ENCODE results near the gene PLCB1.

PLCB1 gene

DNA sequence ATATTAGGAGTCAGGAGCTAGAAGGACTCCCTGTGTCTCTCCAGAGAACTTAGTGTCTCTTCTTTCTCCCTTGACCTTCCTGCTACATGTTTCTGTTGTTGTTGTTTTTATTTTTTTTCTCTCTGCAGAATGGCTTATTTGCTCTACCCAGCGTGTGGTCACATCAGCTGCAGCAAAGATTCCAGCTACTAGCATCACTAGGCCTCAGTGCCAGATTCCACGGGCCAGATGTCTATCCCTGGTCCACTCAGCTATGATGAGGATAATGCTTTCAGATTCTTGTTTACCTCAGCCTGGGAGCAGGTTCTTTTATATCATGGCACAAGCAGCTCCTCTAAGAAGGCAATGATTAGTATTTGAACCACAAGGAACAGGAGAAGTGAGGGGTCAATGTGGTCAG is 110.0 kb downstream of the PLCB1 start:
- DNase-seq (ENCODE audit: extremely low read depth in 1 of 2, low read depth in 1 of 2): no peak

GRCh38 chr20:8242827-8243724 is 111.0 kb downstream of the PLCB1 start:
- no peak for DNase-seq (ENCODE audit: extremely low read depth in 1 of 2, low read depth in 1 of 2)

GRCh38 chr20:8244637-8245036 is 112.6 kb downstream of the PLCB1 start:
- no peak for DNase-seq (ENCODE audit: extremely low read depth in 1 of 2, low read depth in 1 of 2)

DNA sequence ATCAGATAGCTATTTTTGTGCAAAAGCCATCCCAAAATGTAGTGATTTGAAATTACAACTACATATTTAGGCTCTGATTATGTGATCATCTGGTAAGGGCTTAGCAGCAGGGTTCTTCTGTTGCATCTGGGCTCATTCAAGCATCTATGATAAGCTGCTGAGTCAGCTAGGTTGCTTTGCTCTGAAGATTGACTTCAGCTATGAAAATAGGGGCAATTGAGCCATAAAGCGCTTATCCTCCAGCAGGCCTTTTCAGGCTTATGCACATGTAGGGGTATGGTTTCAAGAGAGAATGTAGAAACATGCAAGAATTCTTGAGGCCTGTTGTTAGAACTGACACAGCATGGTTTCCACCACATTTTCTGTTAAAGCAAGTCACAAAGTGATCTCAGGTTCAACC is 114.1 kb downstream of the PLCB1 start:
- no peak for DNase-seq (ENCODE audit: extremely low read depth in 1 of 2, low read depth in 1 of 2)

DNA sequence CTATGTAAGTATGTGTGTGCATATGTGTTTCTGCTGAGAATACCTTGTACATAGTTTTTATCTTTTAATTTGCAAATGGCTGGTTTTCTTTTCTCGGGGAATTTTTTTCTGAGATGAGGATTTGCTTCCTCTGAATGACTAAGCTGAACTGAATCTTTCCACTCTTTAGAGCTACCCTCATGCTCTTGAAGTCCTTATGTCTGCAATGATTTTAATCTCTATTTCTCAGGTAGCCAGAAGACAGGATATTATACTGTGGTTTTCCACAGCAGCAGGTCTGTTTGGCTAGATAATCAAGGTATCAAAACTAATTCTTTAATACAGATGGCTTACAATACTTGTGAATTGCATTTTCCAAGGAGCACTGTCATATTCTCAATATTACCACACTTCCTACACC is 114.7 kb downstream of the PLCB1 start:
- no peak for DNase-seq (ENCODE audit: extremely low read depth in 1 of 2, low read depth in 1 of 2)

- DNase-seq (ENCODE audit: extremely low read depth in 1 of 2, low read depth in 1 of 2): no peak
Measured at GRCh38 chr20:8248051-8248450, 116.0 kb downstream of the PLCB1 start.

DNA sequence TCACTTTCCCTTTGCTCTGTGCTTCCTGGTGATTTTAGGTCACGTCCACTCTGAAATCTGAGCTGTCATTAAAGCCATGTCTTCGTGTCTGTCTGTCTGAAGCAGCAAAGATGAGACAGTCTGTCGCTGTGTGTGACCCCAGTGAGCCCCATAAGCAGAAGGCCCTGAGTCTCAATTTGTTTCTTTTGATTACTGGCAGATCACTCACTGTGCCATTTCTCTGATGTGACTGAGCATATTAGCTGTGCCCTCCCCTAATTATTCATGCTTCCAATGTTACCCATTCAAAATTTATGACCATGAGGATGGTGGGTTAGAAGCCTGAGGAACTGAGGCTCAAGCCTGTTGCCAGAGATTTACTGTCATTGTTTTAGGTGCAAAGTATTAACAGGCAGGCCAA is 117.6 kb downstream of the PLCB1 start:
- no peak for DNase-seq (ENCODE audit: extremely low read depth in 1 of 2, low read depth in 1 of 2)

DNA sequence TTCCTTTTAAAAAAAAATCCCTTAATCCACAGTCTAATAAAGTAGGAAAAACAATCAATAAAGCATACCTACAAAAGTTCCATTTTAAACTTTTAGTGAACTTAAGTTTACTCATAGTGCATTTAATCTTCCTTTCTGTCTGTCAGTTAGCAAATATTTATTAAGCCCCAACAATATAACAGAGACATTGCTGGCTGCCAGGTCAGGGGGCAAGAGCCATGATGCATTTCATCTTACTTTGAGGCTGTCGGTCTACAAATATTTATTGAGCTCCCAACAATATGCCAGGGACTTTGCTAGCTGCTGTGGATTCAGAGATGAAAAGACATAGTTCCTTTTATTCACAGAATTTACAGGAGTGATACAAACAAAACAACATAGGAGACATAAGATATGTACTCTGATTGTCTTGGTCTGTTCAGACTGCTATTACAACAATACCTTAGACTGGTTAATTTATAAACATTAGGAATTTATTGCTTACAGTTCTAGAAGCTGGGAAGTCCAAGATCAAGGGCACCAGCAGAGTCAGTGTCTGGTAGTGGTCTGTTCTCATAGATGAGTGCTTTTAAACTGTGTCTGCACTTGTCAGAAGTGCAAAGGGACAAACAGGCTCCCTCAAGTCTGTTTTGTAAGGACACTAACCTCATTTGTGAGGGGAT is 118.6 kb downstream of the PLCB1 start:
- no peak for DNase-seq (ENCODE audit: extremely low read depth in 1 of 2, low read depth in 1 of 2)

DNA sequence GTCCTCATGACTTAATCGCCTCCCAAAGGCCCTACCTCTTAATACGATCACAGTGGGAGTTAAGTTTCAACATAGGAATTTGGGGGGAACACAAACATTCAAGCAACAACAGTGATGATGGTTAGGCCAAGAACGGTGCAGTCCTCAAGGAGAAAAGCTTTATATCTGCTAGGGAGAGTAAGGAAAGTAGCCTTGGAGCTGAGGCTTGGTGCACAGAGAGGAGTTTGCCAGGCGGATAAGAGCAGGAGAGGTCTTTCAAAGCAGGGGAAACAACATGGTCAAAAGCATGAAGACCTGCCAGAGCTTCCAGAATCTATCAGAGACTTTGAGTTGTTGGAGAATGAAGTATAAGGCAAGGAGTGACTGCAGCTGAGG is 119.1 kb downstream of the PLCB1 start:
- DNase-seq (ENCODE audit: extremely low read depth in 1 of 2, low read depth in 1 of 2): no peak

DNA sequence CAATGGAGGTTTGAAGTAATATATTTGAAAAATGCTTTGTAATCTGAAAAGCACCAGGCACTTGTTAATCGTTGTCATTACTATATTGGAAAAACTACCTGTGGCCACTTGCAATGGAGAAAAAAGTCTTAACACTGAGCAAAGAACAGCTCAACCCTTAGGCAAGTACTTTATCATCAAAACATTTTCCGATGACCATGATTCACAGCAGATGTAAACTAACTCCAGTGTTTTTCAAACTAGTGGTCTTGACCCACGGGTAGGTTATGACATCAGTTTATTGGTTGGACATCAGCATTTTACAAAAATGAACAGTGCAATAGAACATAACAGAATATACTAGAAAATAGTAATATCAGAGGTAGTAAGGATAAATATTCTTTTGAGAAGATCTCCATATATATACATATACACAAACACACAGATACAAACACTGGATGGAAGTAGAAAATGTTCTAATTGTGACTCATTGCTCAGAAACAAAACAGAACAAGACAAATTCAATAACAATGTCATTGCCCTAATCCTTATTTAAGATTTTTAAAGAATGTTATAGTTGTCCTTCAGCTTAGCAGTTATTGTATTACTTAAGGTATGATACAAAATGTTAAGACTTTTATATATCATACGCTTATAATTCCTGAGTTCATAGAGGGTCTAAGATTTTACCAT is 123.0 kb downstream of the PLCB1 start:
- no peak for DNase-seq (ENCODE audit: extremely low read depth in 1 of 2, low read depth in 1 of 2)

GRCh38 chr20:8255945-8256632 is 124.0 kb downstream of the PLCB1 start:
- no peak for DNase-seq (ENCODE audit: extremely low read depth in 1 of 2, low read depth in 1 of 2)

- no peak for DNase-seq (ENCODE audit: extremely low read depth in 1 of 2, low read depth in 1 of 2)
Measured at GRCh38 chr20:8260837-8261251, 128.8 kb downstream of the PLCB1 start.

- no peak for DNase-seq (ENCODE audit: extremely low read depth in 1 of 2, low read depth in 1 of 2)
Measured at GRCh38 chr20:8262721-8263120, 130.7 kb downstream of the PLCB1 start.

GRCh38 chr20:8265588-8265987 is 133.5 kb downstream of the PLCB1 start:
- DNase-seq (ENCODE audit: extremely low read depth in 1 of 2, low read depth in 1 of 2): no peak

DNA sequence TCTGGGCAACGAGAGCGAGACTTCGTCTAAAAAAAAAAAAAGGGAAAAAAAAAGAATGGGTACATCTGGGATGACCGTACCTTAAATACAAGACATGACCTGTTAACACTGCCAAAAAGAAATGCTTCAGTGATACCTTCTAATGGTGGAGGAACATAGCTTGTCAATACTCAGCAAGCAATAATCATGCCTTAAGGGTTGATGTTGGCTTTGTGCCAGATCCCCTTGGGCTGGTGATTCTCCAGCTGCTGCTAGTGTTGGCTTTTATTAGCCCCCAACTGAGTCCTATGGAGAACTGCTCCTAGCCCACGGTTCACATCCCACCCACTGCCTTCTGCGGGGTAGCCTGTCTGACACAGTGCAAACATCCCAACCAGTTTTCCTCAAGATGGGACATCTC is 134.9 kb downstream of the PLCB1 start:
- no peak for DNase-seq (ENCODE audit: extremely low read depth in 1 of 2, low read depth in 1 of 2)

GRCh38 chr20:8271727-8272126 is 139.7 kb downstream of the PLCB1 start:
- DNase-seq (ENCODE audit: extremely low read depth in 1 of 2, low read depth in 1 of 2): no peak

DNA sequence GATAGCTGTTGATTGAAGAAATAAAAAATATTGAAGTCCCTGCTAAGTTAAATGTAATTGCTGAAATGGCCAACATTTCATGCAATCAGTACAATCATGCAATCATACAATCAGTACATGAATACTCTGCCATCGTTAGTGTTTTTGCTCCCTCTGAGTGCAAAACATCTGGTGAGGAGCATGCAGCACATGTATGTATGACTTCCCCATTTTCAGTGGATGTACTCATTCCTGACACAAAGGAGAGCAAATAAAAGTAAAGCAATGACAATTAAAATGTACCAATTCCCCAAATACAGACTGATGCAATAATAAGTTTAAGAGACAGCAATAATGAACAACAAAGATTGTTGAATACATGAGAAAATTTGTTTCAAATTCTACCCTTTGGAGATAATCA is 140.7 kb downstream of the PLCB1 start:
- DNase-seq (ENCODE audit: extremely low read depth in 1 of 2, low read depth in 1 of 2): no peak

- no peak for DNase-seq (ENCODE audit: extremely low read depth in 1 of 2, low read depth in 1 of 2)
Measured at GRCh38 chr20:8284902-8285301, 152.8 kb downstream of the PLCB1 start.

- no peak for DNase-seq (ENCODE audit: extremely low read depth in 1 of 2, low read depth in 1 of 2)
Measured at GRCh38 chr20:8287340-8287739, 155.3 kb downstream of the PLCB1 start.

DNA sequence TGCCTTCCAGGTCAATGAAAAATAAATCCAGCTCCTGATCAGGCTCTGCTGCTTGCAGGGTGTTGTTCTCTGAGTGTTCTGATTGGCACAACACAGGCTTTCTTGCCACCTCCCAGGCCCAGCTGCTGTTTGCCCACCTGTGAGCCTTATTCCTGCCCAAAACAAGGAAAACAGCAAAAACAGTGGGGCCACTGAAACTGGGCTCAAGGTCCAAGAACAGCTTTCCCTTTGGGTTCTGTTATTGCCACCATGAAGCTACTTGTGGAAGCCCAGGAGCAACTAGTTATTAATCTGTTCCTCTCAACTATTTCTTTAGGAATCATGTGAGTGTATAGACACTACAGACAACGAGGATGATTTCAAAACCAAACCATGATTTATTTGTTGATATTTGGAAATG is 159.1 kb downstream of the PLCB1 start:
- no peak for DNase-seq (ENCODE audit: extremely low read depth in 1 of 2, low read depth in 1 of 2)

DNA sequence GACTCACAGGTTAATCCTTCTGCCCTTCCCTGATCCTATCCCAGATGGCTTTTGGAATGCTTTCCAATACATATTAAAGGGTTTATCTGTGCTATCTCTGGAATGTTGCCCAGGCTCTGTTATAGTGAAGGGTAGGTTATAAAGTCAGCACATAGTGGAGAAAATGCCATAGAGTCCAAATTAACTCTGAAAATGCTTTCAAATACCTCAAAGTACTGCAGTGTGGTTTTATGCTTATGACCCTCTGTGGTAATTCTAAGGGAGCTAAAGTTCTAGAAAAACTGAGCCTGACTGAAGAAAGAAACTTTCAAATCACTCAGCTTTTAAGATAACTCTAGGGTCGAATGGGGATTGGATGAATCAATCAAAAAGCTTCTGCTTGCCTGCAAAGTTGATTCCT is 159.8 kb downstream of the PLCB1 start:
- no peak for DNase-seq (ENCODE audit: extremely low read depth in 1 of 2, low read depth in 1 of 2)

All from stimulated activated CD8-positive, alpha-beta memory T cell treated with anti-CD3 and anti-CD28 coated beads, Interleukin-7, amount 100 ng/mL, for 48 hours (primary cell).